Keratinocyte (primary cell): ENCODE results near the gene TYR. TPM values are rescaled to one million over a fixed set of nuclear protein-coding genes. Genes with fewer than 3 reads are reported as not detected.

Experiments
- DNase-seq: peaks from one replicate; pipeline ENCODE4 v3.0.0-alpha.2; 2011; ENCODE audit warnings: low read depth, missing footprints, low spot score
- FAIRE-seq: peaks from 2 replicates; lab custom pipeline; 2011; peaks lifted over from hg19 to GRCh38; lab: Jason Lieb, UNC
- H2AFZ ChIP-seq: 2 replicates; pipeline ENCODE4 v1.6.0; 2012; ENCODE audit warnings: low read length, control low read depth, inconsistent platforms; ENCODE audit not compliant: control insufficient read depth
- H3K27ac ChIP-seq: 2 replicates; pipeline ENCODE4 v1.5.1; 2011; ENCODE audit warnings: low read length; ENCODE audit not compliant: control insufficient read depth, insufficient read depth
- H3K27me3 ChIP-seq: 3 replicates; pipeline ENCODE4 v1.6.0; 2011; ENCODE audit warnings: low read length; ENCODE audit not compliant: control insufficient read depth, insufficient read depth; ENCODE audit errors: extremely low read depth
- H3K36me3 ChIP-seq, 2 experiments: 2 replicates in 1 of 2; 3 replicates in 1 of 2; pipeline ENCODE4 v1.5.1; 2011; ENCODE audit warnings: low read length in 2 of 2, mild to moderate bottlenecking in 1 of 2; ENCODE audit not compliant: control insufficient read depth in 2 of 2, insufficient read depth in 2 of 2; ENCODE audit errors: extremely low read depth in 1 of 2
- H3K4me1 ChIP-seq: 3 replicates; pipeline ENCODE4 v1.5.1; 2011; ENCODE audit warnings: low read length; ENCODE audit not compliant: control insufficient read depth, insufficient read depth; ENCODE audit errors: extremely low read depth
- H3K4me2 ChIP-seq: 3 replicates; pipeline ENCODE4 v1.6.0; 2011; ENCODE audit warnings: low read depth, low read length; ENCODE audit not compliant: control insufficient read depth, insufficient read depth; ENCODE audit errors: extremely low read depth
- H3K4me3 ChIP-seq, 3 experiments: fragments of 200-600 bp in 1 of 3; sonication (generic) in 1 of 3; 2 replicates in 2 of 3; 3 replicates in 1 of 3; pipeline ENCODE4 v1.5.1; 2011 to 2016; ENCODE audit warnings: low read length in 3 of 3, mild to moderate bottlenecking in 3 of 3, control low read depth in 2 of 3, inconsistent platforms in 1 of 3, low read depth in 1 of 3, mixed read lengths in 1 of 3, mixed run types in 1 of 3, moderate library complexity in 1 of 3; ENCODE audit not compliant: control insufficient read depth in 2 of 3, insufficient read depth in 2 of 3; ENCODE audit errors: extremely low read depth in 1 of 3
- H3K79me2 ChIP-seq: 2 replicates; pipeline ENCODE4 v1.6.0; 2012; ENCODE audit warnings: low read length; ENCODE audit not compliant: control insufficient read depth, insufficient read depth
- H3K9ac ChIP-seq: 3 replicates; pipeline ENCODE4 v1.6.0; 2011; ENCODE audit warnings: low read length; ENCODE audit not compliant: control insufficient read depth, insufficient read depth; ENCODE audit errors: extremely low read depth
- H3K9me1 ChIP-seq: 3 replicates; pipeline ENCODE4 v1.6.0; 2011; ENCODE audit warnings: low read length; ENCODE audit not compliant: control insufficient read depth, insufficient read depth; ENCODE audit errors: extremely low read depth
- H3K9me3 ChIP-seq: 2 replicates; pipeline ENCODE4 v1.5.1; 2012; ENCODE audit warnings: low read depth, low read length; ENCODE audit not compliant: control insufficient read depth
- H4K20me1 ChIP-seq: 3 replicates; pipeline ENCODE4 v1.6.0; 2011; ENCODE audit warnings: low read length; ENCODE audit not compliant: control insufficient read depth, insufficient read depth; ENCODE audit errors: extremely low read depth
- EZH2 ChIP-seq: IDR thresholded peaks from one replicate; pipeline ENCODE4 v1.6.1; 2012; ENCODE audit warnings: inconsistent platforms, mild to moderate bottlenecking, low read length, moderate library complexity
- dilution Hi-C: fragments of 300-500 bp; cut with MboI; formaldehyde crosslinking; loops from one replicate; pipeline ENCODE4 v1.7.0; 2020; ENCODE audit warnings: low sequenced_read_pairs; ENCODE audit not compliant: extremely low pct_ligation_motif_present
- polyA minus RNA-seq, 3 experiments: library from RNA; depleted of rRNA, polyadenylated mRNA; stranded (reverse); fragments of >200 nt; gene quantifications; 1 replicate in 1 of 3; 2 replicates in 1 of 3; 3 replicates in 1 of 3; pipeline ENCODE4 v1.2.3, GENCODE V29; 2011
- polyA plus RNA-seq, 5 experiments: library from polyadenylated mRNA; depleted of rRNA in 3 of 5; stranded (reverse) in 3 of 5; stranded (forward) in 1 of 5; unstranded in 1 of 5; fragments of >200 nt; gene quantifications; 1 replicate in 1 of 5; 2 replicates in 3 of 5; 3 replicates in 1 of 5; pipeline versions ENCODE4 v1.2.1 to v1.2.3, GENCODE V29; 2011 to 2012; ENCODE audit warnings: missing spikeins in 2 of 5, low read depth in 1 of 5, low replicate concordance in 1 of 5
- TF ChIP-seq, protein P1 (sequence below), 3 experiments: IDR thresholded peaks in 1 of 3; conservative IDR thresholded peaks in 1 of 3; optimal IDR thresholded peaks in 1 of 3; 2 replicates in 2 of 3; 3 replicates in 1 of 3; pipeline versions ENCODE3 to v1.5.1; 2011; ENCODE audit warnings: low read length in 3 of 3, mild to moderate bottlenecking in 3 of 3, moderate library complexity in 2 of 3, control low read depth in 1 of 3, inconsistent platforms in 1 of 3; ENCODE audit not compliant: insufficient read depth in 2 of 3; ENCODE audit errors: extremely low read depth in 1 of 3

TYR gene
- polyA plus RNA-seq, result 0.03 TPM in 1 of 3 replicates, not detected in the others
- not detected for polyA plus RNA-seq (2011; ENCODE audit: low read depth)
- polyA plus RNA-seq (2011; cell fraction: cytosol; rRNA removed), result 0.18 and 0.45 TPM in 2 replicates
- polyA plus RNA-seq (2011; cell fraction: nucleus; rRNA removed), result 0.05 TPM in 1 of 2 replicates, not detected in the other
- polyA plus RNA-seq (2012; ENCODE audit: low replicate concordance), result not detected in 2 replicates
- not detected in 3 replicates for polyA minus RNA-seq
- not detected for polyA minus RNA-seq (2011; cell fraction: cytosol; rRNA and poly(A)+ RNA removed)
- polyA minus RNA-seq (2011; cell fraction: nucleus; rRNA and poly(A)+ RNA removed), result not detected in 2 replicates

DNA sequence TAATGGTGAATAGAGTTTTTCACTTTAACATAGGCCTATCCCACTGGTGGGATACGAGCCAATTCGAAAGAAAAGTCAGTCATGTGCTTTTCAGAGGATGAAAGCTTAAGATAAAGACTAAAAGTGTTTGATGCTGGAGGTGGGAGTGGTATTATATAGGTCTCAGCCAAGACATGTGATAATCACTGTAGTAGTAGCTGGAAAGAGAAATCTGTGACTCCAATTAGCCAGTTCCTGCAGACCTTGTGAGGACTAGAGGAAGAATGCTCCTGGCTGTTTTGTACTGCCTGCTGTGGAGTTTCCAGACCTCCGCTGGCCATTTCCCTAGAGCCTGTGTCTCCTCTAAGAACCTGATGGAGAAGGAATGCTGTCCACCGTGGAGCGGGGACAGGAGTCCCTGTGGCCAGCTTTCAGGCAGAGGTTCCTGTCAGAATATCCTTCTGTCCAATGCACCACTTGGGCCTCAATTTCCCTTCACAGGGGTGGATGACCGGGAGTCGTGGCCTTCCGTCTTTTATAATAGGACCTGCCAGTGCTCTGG is at the start of gene TYR:
TYR (plus strand) TSS at position 185 of the 541 bp plus-strand sequence; CDS start at position 264, 79 bp downstream.
- TF ChIP-seq, protein P1, sequence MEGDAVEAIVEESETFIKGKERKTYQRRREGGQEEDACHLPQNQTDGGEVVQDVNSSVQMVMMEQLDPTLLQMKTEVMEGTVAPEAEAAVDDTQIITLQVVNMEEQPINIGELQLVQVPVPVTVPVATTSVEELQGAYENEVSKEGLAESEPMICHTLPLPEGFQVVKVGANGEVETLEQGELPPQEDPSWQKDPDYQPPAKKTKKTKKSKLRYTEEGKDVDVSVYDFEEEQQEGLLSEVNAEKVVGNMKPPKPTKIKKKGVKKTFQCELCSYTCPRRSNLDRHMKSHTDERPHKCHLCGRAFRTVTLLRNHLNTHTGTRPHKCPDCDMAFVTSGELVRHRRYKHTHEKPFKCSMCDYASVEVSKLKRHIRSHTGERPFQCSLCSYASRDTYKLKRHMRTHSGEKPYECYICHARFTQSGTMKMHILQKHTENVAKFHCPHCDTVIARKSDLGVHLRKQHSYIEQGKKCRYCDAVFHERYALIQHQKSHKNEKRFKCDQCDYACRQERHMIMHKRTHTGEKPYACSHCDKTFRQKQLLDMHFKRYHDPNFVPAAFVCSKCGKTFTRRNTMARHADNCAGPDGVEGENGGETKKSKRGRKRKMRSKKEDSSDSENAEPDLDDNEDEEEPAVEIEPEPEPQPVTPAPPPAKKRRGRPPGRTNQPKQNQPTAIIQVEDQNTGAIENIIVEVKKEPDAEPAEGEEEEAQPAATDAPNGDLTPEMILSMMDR (optimal IDR thresholded peaks at IDR 0.05 in 1 of 3, IDR thresholded peaks at IDR 0.05 in 1 of 3, conservative IDR thresholded peaks at IDR 0.05 in 1 of 3; ENCODE audit: extremely low read depth in 1 of 3, insufficient read depth in 2 of 3, low read length in 3 of 3), result no peak
- no peak for TF ChIP-seq EZH2
- FAIRE-seq, result no peak
- no peaks in the 10 kb centered on the region for H3K27me3 ChIP-seq
- H3K79me2 ChIP-seq, result no peaks in the 10 kb centered on the region
- no peak within 1 kb of the TSS for H3K4me2 ChIP-seq
- no peak within 1 kb of the TSS for H2AFZ ChIP-seq
- DNase-seq, result no peak
- no peaks in the 10 kb centered on the region for H3K9me1 ChIP-seq
- dilution Hi-C loops, result no loop called here
- no peaks in the 10 kb centered on the region for H3K36me3 ChIP-seq
- no peaks in the 10 kb centered on the region for H4K20me1 ChIP-seq
- no peaks in the 10 kb centered on the region for H3K4me1 ChIP-seq
- H3K27ac ChIP-seq, result no peak within 1 kb of the TSS
- no peaks in the 10 kb centered on the region for H3K9me3 ChIP-seq
- H3K4me3 ChIP-seq, result no peak within 1 kb of the TSS
- no peak within 1 kb of the TSS for H3K9ac ChIP-seq

- Histone ChIP-seq H3K9me1 (no peaks in the 10 kb centered on the region), H3K9me3 (no peaks in the 10 kb centered on the region), H3K79me2 (no peaks in the 10 kb centered on the region), H3K4me3 (no peak overlapping the region), H3K4me2 (no peak overlapping the region), H3K9ac (no peak overlapping the region), H3K27ac (no peak overlapping the region), H3K4me1 (no peaks in the 10 kb centered on the region), H3K27me3 (no peaks in the 10 kb centered on the region), H4K20me1 (no peaks in the 10 kb centered on the region), H2AFZ (no peak overlapping the region), H3K36me3 (no peaks in the 10 kb centered on the region)
- no peak for TF ChIP-seq EZH2
- TF ChIP-seq, protein P1 (optimal IDR thresholded peaks at IDR 0.05 in 1 of 3, IDR thresholded peaks at IDR 0.05 in 1 of 3, conservative IDR thresholded peaks at IDR 0.05 in 1 of 3; ENCODE audit: extremely low read depth in 1 of 3, insufficient read depth in 2 of 3, low read length in 3 of 3), result no peak
- FAIRE-seq (no peak), DNase-seq (no peak)
- dilution Hi-C loops, result no loop called here
Observed at GRCh38 chr11:89136606-89137005, 41.1 kb upstream of the TYR start.
